SK-N-SH (cell line): ENCODE measurements around the gene NOC2L. TPM values are rescaled to one million over a fixed set of nuclear protein-coding genes. Genes with fewer than 3 reads are reported as not detected.

Experiments used
- CTCF ChIA-PET: fragments of 300-600, 350-600 bp; formaldehyde crosslinking; extraction: SDS; loops from one replicate; lab custom pipeline; 2021; lab: Yijun Ruan, JAX
- POLR2A ChIA-PET: fragments of 350-600 bp; sonication (Branson Sonifier 250); formaldehyde crosslinking; extraction: SDS; loops from one replicate; lab custom pipeline; 2020; ENCODE audit warnings: antibody characterized with exemption, inconsistent platforms; lab: Yijun Ruan, JAX
- DNase-seq: peaks from one replicate; pipeline ENCODE4 v3.0.0; 2012
- H2AFZ ChIP-seq: fragments of 200-600 bp; sonication (generic); 2 replicates; pipeline ENCODE4 v1.8.1; 2016; ENCODE audit warnings: antibody characterized with exemption, mild to moderate bottlenecking, low read depth
- H3F3A ChIP-seq: fragments of 200-600 bp; sonication (generic); replicated peaks from 2 replicates; pipeline ENCODE3; 2016; ENCODE audit warnings: antibody characterized with exemption, mild to moderate bottlenecking; ENCODE audit not compliant: insufficient read depth
- H3K27ac ChIP-seq, 2 experiments: fragments of 200-500 bp in 1 of 2; fragments of 200-600 bp in 1 of 2; sonication (Bioruptor generic) in 1 of 2; sonication (generic), shearing (Covaris generic) in 1 of 2; 2 replicates each; pipeline versions ENCODE4 v1.5.1 to v1.6.1; 2014 to 2016; ENCODE audit warnings: low read depth in 2 of 2, inconsistent platforms in 1 of 2, low read length in 1 of 2, mild to moderate bottlenecking in 1 of 2, mixed read lengths in 1 of 2
- H3K27me3 ChIP-seq: fragments of 200-600 bp; sonication (generic), shearing (Covaris generic); 2 replicates; pipeline ENCODE4 v1.6.1; 2016; ENCODE audit warnings: mixed run types; ENCODE audit not compliant: insufficient read depth
- H3K36me3 ChIP-seq, 2 experiments: fragments of 200-500 bp in 1 of 2; fragments of 200-600 bp in 1 of 2; sonication (Bioruptor generic) in 1 of 2; sonication (generic) in 1 of 2; replicated peaks in 1 of 2; 2 replicates each; pipeline versions ENCODE3 to v1.5.1; 2014 to 2016; ENCODE audit warnings: low read length in 1 of 2, mild to moderate bottlenecking in 1 of 2; ENCODE audit not compliant: insufficient read depth in 2 of 2, control insufficient read depth in 1 of 2
- H3K4me1 ChIP-seq, 2 experiments: fragments of 200-500 bp in 1 of 2; fragments of 200-600 bp in 1 of 2; sonication (Bioruptor generic) in 1 of 2; sonication (generic), shearing (Covaris generic) in 1 of 2; 2 replicates each; pipeline versions ENCODE4 v1.5.1 to v1.6.1; 2014 to 2016; ENCODE audit warnings: low read depth in 1 of 2, low read length in 1 of 2, mixed run types in 1 of 2; ENCODE audit not compliant: insufficient read depth in 2 of 2, control insufficient read depth in 1 of 2
- H3K4me2 ChIP-seq: fragments of 200-600 bp; sonication (generic), shearing (Covaris generic); 2 replicates; pipeline ENCODE4 v1.6.1; 2017; ENCODE audit warnings: mixed run types
- H3K4me3 ChIP-seq, 2 experiments: fragments of 200-500 bp in 1 of 2; fragments of 200-600 bp in 1 of 2; sonication (Bioruptor generic) in 1 of 2; sonication (generic), shearing (Covaris generic) in 1 of 2; 2 replicates each; pipeline versions ENCODE4 v1.5.1 to v1.8.1; 2014 to 2016; ENCODE audit warnings: low read depth in 2 of 2, inconsistent platforms in 1 of 2, low read length in 1 of 2, mild to moderate bottlenecking in 1 of 2, mixed read lengths in 1 of 2, moderate library complexity in 1 of 2
- H3K79me2 ChIP-seq: fragments of 200-600 bp; sonication (generic); 2 replicates; pipeline ENCODE4 v1.8.1; 2017; ENCODE audit warnings: mild to moderate bottlenecking; ENCODE audit not compliant: insufficient read depth
- H3K9ac ChIP-seq: fragments of 200-600 bp; sonication (generic); 2 replicates; pipeline ENCODE4 v1.6.1; 2017; ENCODE audit warnings: mixed run types
- H3K9me2 ChIP-seq: fragments of 200-600 bp; sonication (generic); 2 replicates; pipeline ENCODE4 v1.6.1; 2017; ENCODE audit warnings: mixed run types
- H3K9me3 ChIP-seq: fragments of 200-600 bp; sonication (generic); 2 replicates; pipeline ENCODE4 v1.6.1; 2017; ENCODE audit warnings: mixed run types, mild to moderate bottlenecking, moderate library complexity
- H4K20me1 ChIP-seq: fragments of 200-600 bp; sonication (generic); 2 replicates; pipeline ENCODE4 v1.6.1; 2017; ENCODE audit warnings: mild to moderate bottlenecking, mixed run types; ENCODE audit not compliant: insufficient read depth
- EP300 ChIP-seq, 2 experiments: IDR thresholded peaks; 2 replicates each; pipeline versions ENCODE4 v1.4.0 to v1.6.1; 2012; ENCODE audit warnings: borderline replicate concordance in 1 of 2, low read depth in 1 of 2, low read length in 1 of 2
- EZH2phosphoT487 ChIP-seq: fragments of 200-600 bp; sonication (generic); IDR thresholded peaks from 2 replicates; pipeline ENCODE4 v1.6.1; 2017; ENCODE audit warnings: low read depth, mixed run types, mild to moderate bottlenecking, antibody characterized with exemption, moderate library complexity, borderline replicate concordance
- FOXM1 ChIP-seq: IDR thresholded peaks from 2 replicates; pipeline ENCODE4 v1.4.0; 2012; ENCODE audit warnings: low read depth, mild to moderate bottlenecking
- JUND ChIP-seq: IDR thresholded peaks from 2 replicates; pipeline ENCODE4 v1.4.0; 2012
- MAX ChIP-seq: IDR thresholded peaks from 2 replicates; pipeline ENCODE4 v1.4.0; 2012; ENCODE audit warnings: low read depth
- NFIC ChIP-seq: IDR thresholded peaks from 2 replicates; pipeline ENCODE4 v1.4.0; 2012; ENCODE audit warnings: borderline replicate concordance
- NRF1 ChIP-seq: IDR thresholded peaks from 2 replicates; pipeline ENCODE4 v1.6.1; 2012; ENCODE audit warnings: low read depth, mild to moderate bottlenecking, low read length
- POLR2AphosphoS5 ChIP-seq: IDR thresholded peaks from 2 replicates; pipeline ENCODE4 v1.6.1; 2012; ENCODE audit warnings: low read depth, low read length
- REST ChIP-seq: IDR thresholded peaks from 2 replicates; pipeline ENCODE4 v1.6.1; 2012; ENCODE audit warnings: mild to moderate bottlenecking, low read depth, low read length, moderate library complexity
- SIN3A ChIP-seq: IDR thresholded peaks from 2 replicates; pipeline ENCODE4 v1.6.1; 2012; ENCODE audit warnings: low read depth, mild to moderate bottlenecking, low read length, moderate library complexity, borderline replicate concordance
- SMC3 ChIP-seq: IDR thresholded peaks from 2 replicates; pipeline ENCODE4 v1.6.1; 2012; ENCODE audit warnings: low read depth, low read length, improper control_type of control experiment
- TEAD4 ChIP-seq: IDR thresholded peaks from 2 replicates; pipeline ENCODE4 v1.4.0; 2012; ENCODE audit warnings: mild to moderate bottlenecking, borderline replicate concordance; ENCODE audit not compliant: insufficient read depth
- YY1 ChIP-seq: IDR thresholded peaks from 2 replicates; pipeline ENCODE4 v1.4.0; 2012; ENCODE audit warnings: low read depth, mild to moderate bottlenecking
- WGBS: methylation state at CpG from one replicate; pipeline ENCODE4 v1.1.6; 2017; ENCODE audit warnings: low lambda C conversion rate; 5-methylcytosine and 5-hydroxymethylcytosine counted together
- polyA plus RNA-seq, 3 experiments: library from polyadenylated mRNA; depleted of rRNA; stranded (reverse); fragments of >200 nt; gene quantifications; 2 replicates each; pipeline ENCODE4 v1.2.3, GENCODE V29; 2012
- TF ChIP-seq, protein P1 (sequence below): fragments of 150-350 bp; IDR thresholded peaks from 2 replicates; pipeline ENCODE4 v1.6.1; 2017; ENCODE audit warnings: antibody characterized with exemption, low read length, low read depth, borderline replicate concordance

NOC2L gene
- polyA plus RNA-seq, 1 of the 3 experiments (the other 2 are of a cell fraction), result 124 TPM

GRCh38 chr1:996851-997712 is 38.0 kb upstream of the NOC2L start:
- H3K4me1 ChIP-seq, result peaks cover 0 to 11% of the 10 kb centered on the region in 2 experiments; a peak in 1 of 4 replicates
- H3K4me3 ChIP-seq, result no peak overlapping the region
- H3K79me2 ChIP-seq, result no peaks in the 10 kb centered on the region
- no peaks in the 10 kb centered on the region for H3K9me2 ChIP-seq
- no peak overlapping the region for H3K4me2 ChIP-seq
- peaks cover under 1% of the 10 kb centered on the region; the same call in 1 of the 2 replicates for H3K9me3 ChIP-seq
- H3F3A ChIP-seq, result no peaks in the 10 kb centered on the region
- peaks cover 12% of the 10 kb centered on the region; the same call in 1 of the 2 replicates for H3K27me3 ChIP-seq
- no peak for TF ChIP-seq REST
- no peak for TF ChIP-seq FOXM1
- no peak for TF ChIP-seq NRF1
- no peak for TF ChIP-seq EP300 (IDR thresholded peaks at IDR 0.05; ENCODE audit: borderline replicate concordance in 1 of 2, low read depth in 1 of 2, low read length in 1 of 2)
- no peak for TF ChIP-seq MAX
- no peak for TF ChIP-seq TEAD4
- TF ChIP-seq, protein P1, sequence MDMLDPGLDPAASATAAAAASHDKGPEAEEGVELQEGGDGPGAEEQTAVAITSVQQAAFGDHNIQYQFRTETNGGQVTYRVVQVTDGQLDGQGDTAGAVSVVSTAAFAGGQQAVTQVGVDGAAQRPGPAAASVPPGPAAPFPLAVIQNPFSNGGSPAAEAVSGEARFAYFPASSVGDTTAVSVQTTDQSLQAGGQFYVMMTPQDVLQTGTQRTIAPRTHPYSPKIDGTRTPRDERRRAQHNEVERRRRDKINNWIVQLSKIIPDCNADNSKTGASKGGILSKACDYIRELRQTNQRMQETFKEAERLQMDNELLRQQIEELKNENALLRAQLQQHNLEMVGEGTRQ, result no peak
- no peak for TF ChIP-seq SMC3
- no peak for TF ChIP-seq EZH2phosphoT487
- no peak for TF ChIP-seq JUND
- no peak for TF ChIP-seq NFIC
- TF ChIP-seq POLR2AphosphoS5, result no peak
- no peak for TF ChIP-seq YY1
- TF ChIP-seq SIN3A, result no peak
- H4K20me1 ChIP-seq, result no peaks in the 10 kb centered on the region
- no peak overlapping the region for H3K27ac ChIP-seq
- CTCF ChIA-PET, result interaction anchor here (1.0 to 13.2 kb wide), 6 partner anchors 14 to 67 kb away, joined by 3 to 246 read pairs (median 4); partner anchors contain the start of gene PERM1
- H2AFZ ChIP-seq, result no peak overlapping the region
- POLR2A ChIA-PET, result no interaction called here
- 20% methylated on average over 9 of the region's 24 CpGs for WGBS
- no peaks in the 10 kb centered on the region for H3K36me3 ChIP-seq
- DNase-seq, result peak; percentile 42
- no peak overlapping the region for H3K9ac ChIP-seq
